ENCODE data around the gene MLXIP.

DNA sequence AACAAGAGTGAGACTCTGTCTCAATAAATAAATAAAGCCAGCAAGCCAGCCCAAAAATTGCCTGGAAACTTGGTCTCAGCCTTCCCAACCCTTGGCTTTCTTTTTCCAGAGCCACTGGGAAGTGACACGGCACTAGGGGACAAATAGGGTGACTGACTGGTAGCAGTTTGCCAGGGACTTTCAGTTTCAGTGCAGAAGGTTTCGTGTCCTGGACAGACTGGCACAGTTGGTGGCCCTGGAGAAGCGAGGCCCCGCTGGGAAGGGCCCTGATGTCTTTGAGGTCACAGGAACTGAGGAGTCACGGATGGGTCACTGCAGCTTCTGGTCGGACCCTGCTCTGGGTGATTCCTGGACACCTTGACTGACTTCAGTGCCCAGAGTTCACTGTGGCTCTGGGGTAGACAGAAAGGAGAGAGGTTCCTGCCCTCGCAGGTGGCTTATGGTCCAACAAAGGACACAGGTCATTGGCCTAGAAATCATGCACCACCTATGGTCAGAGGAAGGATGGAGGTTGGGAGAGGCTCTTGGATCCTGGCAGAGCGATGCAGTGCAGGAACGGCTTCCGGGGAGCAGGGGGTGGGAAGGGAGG is 107.0 kb downstream of the MLXIP start:
- TF ChIP-seq, protein P1, sequence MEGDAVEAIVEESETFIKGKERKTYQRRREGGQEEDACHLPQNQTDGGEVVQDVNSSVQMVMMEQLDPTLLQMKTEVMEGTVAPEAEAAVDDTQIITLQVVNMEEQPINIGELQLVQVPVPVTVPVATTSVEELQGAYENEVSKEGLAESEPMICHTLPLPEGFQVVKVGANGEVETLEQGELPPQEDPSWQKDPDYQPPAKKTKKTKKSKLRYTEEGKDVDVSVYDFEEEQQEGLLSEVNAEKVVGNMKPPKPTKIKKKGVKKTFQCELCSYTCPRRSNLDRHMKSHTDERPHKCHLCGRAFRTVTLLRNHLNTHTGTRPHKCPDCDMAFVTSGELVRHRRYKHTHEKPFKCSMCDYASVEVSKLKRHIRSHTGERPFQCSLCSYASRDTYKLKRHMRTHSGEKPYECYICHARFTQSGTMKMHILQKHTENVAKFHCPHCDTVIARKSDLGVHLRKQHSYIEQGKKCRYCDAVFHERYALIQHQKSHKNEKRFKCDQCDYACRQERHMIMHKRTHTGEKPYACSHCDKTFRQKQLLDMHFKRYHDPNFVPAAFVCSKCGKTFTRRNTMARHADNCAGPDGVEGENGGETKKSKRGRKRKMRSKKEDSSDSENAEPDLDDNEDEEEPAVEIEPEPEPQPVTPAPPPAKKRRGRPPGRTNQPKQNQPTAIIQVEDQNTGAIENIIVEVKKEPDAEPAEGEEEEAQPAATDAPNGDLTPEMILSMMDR (conservative IDR thresholded peaks at IDR 0.05; ENCODE audit: low read length) = no peak
- no peak for TF ChIP-seq EZH2phosphoT487 (IDR thresholded peaks at IDR 0.05; ENCODE audit: borderline replicate concordance, low read depth, low read length)

All from OCI-LY7 (cell line).